Suprapubic skin (tissue), 4 donors: ENCODE results near the gene CCDC78.

Experiments used
- POLR2A ChIP-seq, 2 donors: fragments of 450-650 bp; IDR thresholded peaks; one replicate each; pipeline ENCODE4 v1.6.1; 2017; ENCODE audit warnings: antibody characterized with exemption in 2 of 2, mild to moderate bottlenecking in 2 of 2, moderate library complexity in 2 of 2
- POLR2AphosphoS5 ChIP-seq, 3 donors: sonication (generic); formaldehyde crosslinking; IDR thresholded peaks; one replicate each; pipeline ENCODE4 v1.6.1; 2017; ENCODE audit warnings: antibody characterized with exemption in 3 of 3
- TF ChIP-seq, protein P1 (sequence below), 2 donors: fragments of 200-600 bp in 1 of 2; fragments of 450-650 bp in 1 of 2; sonication (generic) in 1 of 2; IDR thresholded peaks; one replicate each; pipeline ENCODE4 v1.5.1; 2016 to 2019; ENCODE audit warnings: antibody characterized with exemption in 2 of 2, mild to moderate bottlenecking in 1 of 2, moderate library complexity in 1 of 2

DNA sequence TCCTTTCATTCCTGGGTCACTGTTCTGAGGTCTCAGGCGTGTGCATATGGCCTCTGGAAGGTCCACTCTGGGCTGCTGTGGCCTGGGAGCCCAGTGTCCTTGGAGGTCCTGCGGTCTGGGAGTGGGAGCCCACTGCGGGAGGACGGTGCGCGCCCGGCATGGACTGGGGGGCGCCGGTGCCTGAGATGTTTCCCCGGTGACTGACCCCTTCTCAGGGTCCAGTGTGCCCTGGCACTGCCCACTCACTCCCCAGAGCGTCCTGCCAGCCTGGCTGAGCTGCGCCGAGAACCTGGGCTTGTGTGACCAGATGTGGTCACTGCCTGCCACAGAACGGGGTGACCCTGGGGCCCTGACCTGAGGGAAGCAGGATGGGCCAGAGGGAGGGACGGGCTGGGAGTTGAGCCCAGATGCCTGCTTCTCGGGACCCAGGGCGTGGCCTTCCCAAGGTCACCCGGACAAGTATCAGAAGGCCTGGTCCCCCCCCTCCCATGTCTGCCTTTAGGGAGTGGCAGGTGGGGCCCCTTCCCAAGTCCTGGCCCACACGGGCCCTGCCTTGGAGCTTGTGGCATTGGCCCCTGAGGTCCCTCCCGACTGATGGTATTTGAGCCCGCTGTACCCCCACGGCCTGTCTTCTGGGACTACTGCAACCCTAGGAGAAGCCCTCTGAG lies 51.9 kb downstream of the CCDC78 start:
- TF ChIP-seq, protein P1, sequence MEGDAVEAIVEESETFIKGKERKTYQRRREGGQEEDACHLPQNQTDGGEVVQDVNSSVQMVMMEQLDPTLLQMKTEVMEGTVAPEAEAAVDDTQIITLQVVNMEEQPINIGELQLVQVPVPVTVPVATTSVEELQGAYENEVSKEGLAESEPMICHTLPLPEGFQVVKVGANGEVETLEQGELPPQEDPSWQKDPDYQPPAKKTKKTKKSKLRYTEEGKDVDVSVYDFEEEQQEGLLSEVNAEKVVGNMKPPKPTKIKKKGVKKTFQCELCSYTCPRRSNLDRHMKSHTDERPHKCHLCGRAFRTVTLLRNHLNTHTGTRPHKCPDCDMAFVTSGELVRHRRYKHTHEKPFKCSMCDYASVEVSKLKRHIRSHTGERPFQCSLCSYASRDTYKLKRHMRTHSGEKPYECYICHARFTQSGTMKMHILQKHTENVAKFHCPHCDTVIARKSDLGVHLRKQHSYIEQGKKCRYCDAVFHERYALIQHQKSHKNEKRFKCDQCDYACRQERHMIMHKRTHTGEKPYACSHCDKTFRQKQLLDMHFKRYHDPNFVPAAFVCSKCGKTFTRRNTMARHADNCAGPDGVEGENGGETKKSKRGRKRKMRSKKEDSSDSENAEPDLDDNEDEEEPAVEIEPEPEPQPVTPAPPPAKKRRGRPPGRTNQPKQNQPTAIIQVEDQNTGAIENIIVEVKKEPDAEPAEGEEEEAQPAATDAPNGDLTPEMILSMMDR (IDR thresholded peaks at IDR 0.05), result no peak
- TF ChIP-seq POLR2A (IDR thresholded peaks at IDR 0.05) (no peak), POLR2AphosphoS5 (IDR thresholded peaks at IDR 0.05) (no peak)
